DOHH2 (cell line): ENCODE measurements around the gene SBNO2.

ENCODE experiments used
- EZH2phosphoT487 ChIP-seq: fragments of 200-600 bp; sonication (generic); IDR thresholded peaks from 2 replicates; pipeline ENCODE4 v1.6.1; 2017; ENCODE audit warnings: borderline replicate concordance, mild to moderate bottlenecking, antibody characterized with exemption, low read length, moderate library complexity, mixed read lengths
- TF ChIP-seq, protein P1 (sequence below): fragments of 200-600 bp; sonication (generic); IDR thresholded peaks from one replicate; pipeline ENCODE4 v1.5.1; 2014; ENCODE audit warnings: antibody characterized with exemption, mild to moderate bottlenecking, low read depth, low read length; ENCODE audit not compliant: poor library complexity, severe bottlenecking

DNA sequence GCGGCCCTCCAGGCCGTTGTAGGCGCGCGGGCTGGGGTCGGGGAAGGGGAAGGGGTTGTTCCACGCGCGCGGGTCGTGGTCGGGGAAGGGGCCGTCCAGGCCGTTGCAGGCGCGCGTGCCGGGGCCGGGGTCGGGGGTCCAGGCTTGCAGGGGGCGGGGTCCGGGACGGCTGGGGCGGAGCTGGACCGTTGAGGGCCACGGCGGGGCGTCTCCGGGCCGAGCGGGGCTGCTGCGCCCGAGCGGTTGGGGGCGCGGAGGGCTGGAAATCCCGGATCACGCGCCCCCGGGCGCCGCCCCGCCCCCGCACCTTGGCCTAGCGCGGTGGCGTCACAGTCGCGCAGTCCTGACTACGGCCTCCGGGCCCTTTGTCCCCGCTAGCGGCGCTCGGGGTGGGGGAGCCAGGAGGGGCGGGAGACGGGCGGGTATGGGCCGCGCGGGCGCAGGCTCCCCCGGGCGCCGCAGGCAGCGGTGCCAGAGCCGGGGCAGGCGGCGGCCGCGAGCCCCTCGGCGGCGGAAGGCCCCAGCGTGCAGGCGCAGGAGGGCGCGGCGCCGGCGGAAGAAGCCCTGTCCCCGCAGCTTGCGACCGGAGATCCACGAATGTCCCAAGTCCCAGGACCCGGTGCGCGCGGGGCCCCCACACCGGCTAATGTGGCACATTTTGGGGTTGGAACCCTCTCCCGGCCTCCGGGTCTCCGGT is 69.6 kb downstream of the SBNO2 start:
- TF ChIP-seq, protein P1, sequence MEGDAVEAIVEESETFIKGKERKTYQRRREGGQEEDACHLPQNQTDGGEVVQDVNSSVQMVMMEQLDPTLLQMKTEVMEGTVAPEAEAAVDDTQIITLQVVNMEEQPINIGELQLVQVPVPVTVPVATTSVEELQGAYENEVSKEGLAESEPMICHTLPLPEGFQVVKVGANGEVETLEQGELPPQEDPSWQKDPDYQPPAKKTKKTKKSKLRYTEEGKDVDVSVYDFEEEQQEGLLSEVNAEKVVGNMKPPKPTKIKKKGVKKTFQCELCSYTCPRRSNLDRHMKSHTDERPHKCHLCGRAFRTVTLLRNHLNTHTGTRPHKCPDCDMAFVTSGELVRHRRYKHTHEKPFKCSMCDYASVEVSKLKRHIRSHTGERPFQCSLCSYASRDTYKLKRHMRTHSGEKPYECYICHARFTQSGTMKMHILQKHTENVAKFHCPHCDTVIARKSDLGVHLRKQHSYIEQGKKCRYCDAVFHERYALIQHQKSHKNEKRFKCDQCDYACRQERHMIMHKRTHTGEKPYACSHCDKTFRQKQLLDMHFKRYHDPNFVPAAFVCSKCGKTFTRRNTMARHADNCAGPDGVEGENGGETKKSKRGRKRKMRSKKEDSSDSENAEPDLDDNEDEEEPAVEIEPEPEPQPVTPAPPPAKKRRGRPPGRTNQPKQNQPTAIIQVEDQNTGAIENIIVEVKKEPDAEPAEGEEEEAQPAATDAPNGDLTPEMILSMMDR, result no peak
- TF ChIP-seq EZH2phosphoT487, result no peak
